ENCODE results near the gene ISM1.

DNA sequence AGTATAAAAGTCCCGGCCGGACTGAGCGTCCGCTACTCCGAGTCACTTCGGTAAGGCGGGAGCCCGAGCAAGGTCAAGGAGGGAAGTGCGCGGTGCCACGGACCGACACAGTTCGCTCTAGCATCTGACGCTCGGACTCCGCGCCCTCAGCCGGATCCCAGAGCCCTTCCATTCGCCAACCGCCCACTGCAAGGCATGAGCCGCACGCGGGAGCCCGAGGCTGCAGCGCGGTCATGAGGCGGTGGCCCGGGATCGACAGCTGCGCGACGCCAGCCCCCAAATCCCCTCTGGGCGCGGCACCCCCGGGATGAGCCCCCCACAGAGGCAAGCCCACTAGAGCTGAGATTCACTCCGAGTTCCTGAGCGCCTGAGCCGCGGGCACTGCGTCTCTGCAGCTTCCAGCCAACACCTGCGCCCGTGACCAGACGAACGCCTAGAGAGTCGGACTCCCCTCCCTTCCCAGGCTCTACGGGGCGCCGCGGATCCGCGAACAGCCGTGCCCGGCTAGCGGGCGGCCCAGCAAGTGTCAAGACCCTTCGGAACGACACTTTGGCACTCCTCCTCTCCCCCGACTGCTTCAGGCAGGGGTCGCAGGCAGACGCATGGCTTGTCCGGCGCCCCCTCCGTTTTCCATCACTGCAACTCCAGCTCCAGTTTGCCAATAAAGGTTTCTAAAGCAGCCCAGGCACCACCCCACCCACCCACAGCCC, 725 bp upstream of the ISM1 start:
- no peak for TF ChIP-seq POLR2A (IDR thresholded peaks at IDR 0.05)
- TF ChIP-seq, protein P1, sequence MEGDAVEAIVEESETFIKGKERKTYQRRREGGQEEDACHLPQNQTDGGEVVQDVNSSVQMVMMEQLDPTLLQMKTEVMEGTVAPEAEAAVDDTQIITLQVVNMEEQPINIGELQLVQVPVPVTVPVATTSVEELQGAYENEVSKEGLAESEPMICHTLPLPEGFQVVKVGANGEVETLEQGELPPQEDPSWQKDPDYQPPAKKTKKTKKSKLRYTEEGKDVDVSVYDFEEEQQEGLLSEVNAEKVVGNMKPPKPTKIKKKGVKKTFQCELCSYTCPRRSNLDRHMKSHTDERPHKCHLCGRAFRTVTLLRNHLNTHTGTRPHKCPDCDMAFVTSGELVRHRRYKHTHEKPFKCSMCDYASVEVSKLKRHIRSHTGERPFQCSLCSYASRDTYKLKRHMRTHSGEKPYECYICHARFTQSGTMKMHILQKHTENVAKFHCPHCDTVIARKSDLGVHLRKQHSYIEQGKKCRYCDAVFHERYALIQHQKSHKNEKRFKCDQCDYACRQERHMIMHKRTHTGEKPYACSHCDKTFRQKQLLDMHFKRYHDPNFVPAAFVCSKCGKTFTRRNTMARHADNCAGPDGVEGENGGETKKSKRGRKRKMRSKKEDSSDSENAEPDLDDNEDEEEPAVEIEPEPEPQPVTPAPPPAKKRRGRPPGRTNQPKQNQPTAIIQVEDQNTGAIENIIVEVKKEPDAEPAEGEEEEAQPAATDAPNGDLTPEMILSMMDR (IDR thresholded peaks at IDR 0.05) = no peak

All from transverse colon (tissue), 3 donors.